Spleen (tissue), 7 donors: Measurements from ENCODE around the gene IQCF6.

Experiments
- POLR2A ChIP-seq, 3 donors: fragments of 450-650 bp; IDR thresholded peaks; one replicate each; pipeline ENCODE4 v1.5.1; 2017; ENCODE audit warnings: antibody characterized with exemption in 3 of 3, mild to moderate bottlenecking in 1 of 3
- TF ChIP-seq, protein P1 (sequence below), 11 experiments: fragments of 200-600 bp in 7 of 11; fragments of 450-650 bp in 4 of 11; sonication (generic) in 4 of 11; IDR thresholded peaks in 8 of 11; conservative IDR thresholded peaks in 3 of 11; 1 replicate in 7 of 11; 2 replicates in 4 of 11; pipeline versions ENCODE4 v1.4.0 to v1.8.0; 2016 to 2021; ENCODE audit warnings: antibody characterized with exemption in 11 of 11, inconsistent platforms in 4 of 11, mild to moderate bottlenecking in 1 of 11
- donor health status: DM: no; HTN: no; CAD: no; lungs with moderate emphysema.
- donor health status: DM: no; HTN: no; CAD: no.
- donor health status: DM: no; HTN: no; CAD: no.

DNA sequence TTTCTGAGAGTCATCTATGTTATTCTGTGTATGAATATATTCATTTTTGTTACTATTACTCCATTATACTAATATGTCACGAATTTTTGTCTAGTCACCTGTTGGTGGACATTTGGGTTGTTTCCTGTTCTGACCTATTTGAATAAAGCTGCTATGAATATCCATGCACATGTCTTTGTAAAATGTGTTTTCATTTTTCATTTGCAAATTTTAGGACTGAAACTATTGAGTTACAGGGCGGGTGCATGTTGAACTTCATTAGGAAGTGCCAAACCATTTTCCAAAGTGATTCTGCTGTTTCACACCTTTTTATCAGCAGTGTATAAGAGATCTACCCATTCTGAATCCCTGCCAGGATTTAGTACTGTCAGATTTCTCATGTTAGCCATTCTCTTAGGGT is 37.7 kb upstream of the IQCF6 start:
- TF ChIP-seq, protein P1, sequence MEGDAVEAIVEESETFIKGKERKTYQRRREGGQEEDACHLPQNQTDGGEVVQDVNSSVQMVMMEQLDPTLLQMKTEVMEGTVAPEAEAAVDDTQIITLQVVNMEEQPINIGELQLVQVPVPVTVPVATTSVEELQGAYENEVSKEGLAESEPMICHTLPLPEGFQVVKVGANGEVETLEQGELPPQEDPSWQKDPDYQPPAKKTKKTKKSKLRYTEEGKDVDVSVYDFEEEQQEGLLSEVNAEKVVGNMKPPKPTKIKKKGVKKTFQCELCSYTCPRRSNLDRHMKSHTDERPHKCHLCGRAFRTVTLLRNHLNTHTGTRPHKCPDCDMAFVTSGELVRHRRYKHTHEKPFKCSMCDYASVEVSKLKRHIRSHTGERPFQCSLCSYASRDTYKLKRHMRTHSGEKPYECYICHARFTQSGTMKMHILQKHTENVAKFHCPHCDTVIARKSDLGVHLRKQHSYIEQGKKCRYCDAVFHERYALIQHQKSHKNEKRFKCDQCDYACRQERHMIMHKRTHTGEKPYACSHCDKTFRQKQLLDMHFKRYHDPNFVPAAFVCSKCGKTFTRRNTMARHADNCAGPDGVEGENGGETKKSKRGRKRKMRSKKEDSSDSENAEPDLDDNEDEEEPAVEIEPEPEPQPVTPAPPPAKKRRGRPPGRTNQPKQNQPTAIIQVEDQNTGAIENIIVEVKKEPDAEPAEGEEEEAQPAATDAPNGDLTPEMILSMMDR (IDR thresholded peaks at IDR 0.05 in 8 of 11, conservative IDR thresholded peaks at IDR 0.05 in 3 of 11) = no peak
- no peak for TF ChIP-seq POLR2A (IDR thresholded peaks at IDR 0.05)
